ENCODE data around the gene SRGAP3.

Gene SRGAP3

GRCh38 chr3:9047452-9048346, 201.7 kb downstream of the SRGAP3 start:
- Histone ChIP-seq H3K27me3 (ENCODE audit: control insufficient read depth, insufficient read depth, low read length) (no peaks in the 10 kb centered on the region), H3K4me3 (ENCODE audit: low read length) (no peak overlapping the region), H3K36me3 (ENCODE audit: control insufficient read depth, insufficient read depth, low read length) (no peaks in the 10 kb centered on the region), H3K9ac (ENCODE audit: low read length) (no peak overlapping the region), H3K4me1 (ENCODE audit: control insufficient read depth, insufficient read depth, low read length) (no peaks in the 10 kb centered on the region), H3K27ac (ENCODE audit: low read depth, low read length) (no peak overlapping the region)

GRCh38 chr3:9045371-9045770, 204.1 kb downstream of the SRGAP3 start:
- H3K36me3 ChIP-seq (ENCODE audit: control insufficient read depth, insufficient read depth, low read length) = no peaks in the 10 kb centered on the region
- H3K27me3 ChIP-seq (ENCODE audit: control insufficient read depth, insufficient read depth, low read length) = no peaks in the 10 kb centered on the region
- no peak overlapping the region for H3K9ac ChIP-seq (ENCODE audit: low read length)
- no peaks in the 10 kb centered on the region for H3K4me1 ChIP-seq (ENCODE audit: control insufficient read depth, insufficient read depth, low read length)
- no peak overlapping the region for H3K27ac ChIP-seq (ENCODE audit: low read depth, low read length)
- H3K4me3 ChIP-seq (ENCODE audit: low read length) = no peak overlapping the region

- Histone ChIP-seq H3K4me1 (ENCODE audit: control insufficient read depth, insufficient read depth, low read length) (no peaks in the 10 kb centered on the region), H3K4me3 (ENCODE audit: low read length) (no peak overlapping the region), H3K9ac (ENCODE audit: low read length) (no peak overlapping the region), H3K27ac (ENCODE audit: low read depth, low read length) (no peak overlapping the region), H3K27me3 (ENCODE audit: control insufficient read depth, insufficient read depth, low read length) (no peaks in the 10 kb centered on the region), H3K36me3 (ENCODE audit: control insufficient read depth, insufficient read depth, low read length) (no peaks in the 10 kb centered on the region)
These were observed 206.4 kb downstream of the SRGAP3 start for GRCh38 chr3:9043063-9043462.

GRCh38 chr3:9041626-9042025, 207.8 kb downstream of the SRGAP3 start:
- Histone ChIP-seq H3K36me3 (ENCODE audit: control insufficient read depth, insufficient read depth, low read length) (no peaks in the 10 kb centered on the region), H3K4me3 (ENCODE audit: low read length) (no peak overlapping the region), H3K9ac (ENCODE audit: low read length) (no peak overlapping the region), H3K27me3 (ENCODE audit: control insufficient read depth, insufficient read depth, low read length) (no peaks in the 10 kb centered on the region), H3K27ac (ENCODE audit: low read depth, low read length) (no peak overlapping the region), H3K4me1 (ENCODE audit: control insufficient read depth, insufficient read depth, low read length) (peaks cover 8% of the 10 kb centered on the region)

- Histone ChIP-seq H3K9ac (ENCODE audit: low read length) (no peak overlapping the region), H3K27ac (ENCODE audit: low read depth, low read length) (no peak overlapping the region), H3K4me3 (ENCODE audit: low read length) (no peak overlapping the region), H3K27me3 (ENCODE audit: control insufficient read depth, insufficient read depth, low read length) (no peaks in the 10 kb centered on the region), H3K4me1 (ENCODE audit: control insufficient read depth, insufficient read depth, low read length) (peaks cover 14% of the 10 kb centered on the region), H3K36me3 (ENCODE audit: control insufficient read depth, insufficient read depth, low read length) (no peaks in the 10 kb centered on the region)
These were observed 208.4 kb downstream of the SRGAP3 start for GRCh38 chr3:9040996-9041395.

GRCh38 chr3:9037144-9037711, 212.2 kb downstream of the SRGAP3 start:
- peak overlapping the region; percentile 50 for H3K27ac ChIP-seq (ENCODE audit: low read depth, low read length)
- H3K36me3 ChIP-seq (ENCODE audit: control insufficient read depth, insufficient read depth, low read length) = no peaks in the 10 kb centered on the region
- no peak overlapping the region for H3K4me3 ChIP-seq (ENCODE audit: low read length)
- no peaks in the 10 kb centered on the region for H3K27me3 ChIP-seq (ENCODE audit: control insufficient read depth, insufficient read depth, low read length)
- H3K4me1 ChIP-seq (ENCODE audit: control insufficient read depth, insufficient read depth, low read length) = peaks cover 15% of the 10 kb centered on the region
- H3K9ac ChIP-seq (ENCODE audit: low read length) = no peak overlapping the region

GRCh38 chr3:9036404-9037131, 212.9 kb downstream of the SRGAP3 start:
- Histone ChIP-seq H3K4me3 (ENCODE audit: low read length) (no peak overlapping the region), H3K9ac (ENCODE audit: low read length) (no peak overlapping the region), H3K27ac (ENCODE audit: low read depth, low read length) (peak overlapping the region; percentile 35), H3K27me3 (ENCODE audit: control insufficient read depth, insufficient read depth, low read length) (no peaks in the 10 kb centered on the region), H3K36me3 (ENCODE audit: control insufficient read depth, insufficient read depth, low read length) (no peaks in the 10 kb centered on the region), H3K4me1 (ENCODE audit: control insufficient read depth, insufficient read depth, low read length) (peaks cover 15% of the 10 kb centered on the region)

GRCh38 chr3:9035961-9036360, 213.5 kb downstream of the SRGAP3 start:
- peak overlapping the region; percentile 35 for H3K27ac ChIP-seq (ENCODE audit: low read depth, low read length)
- no peak overlapping the region for H3K4me3 ChIP-seq (ENCODE audit: low read length)
- H3K27me3 ChIP-seq (ENCODE audit: control insufficient read depth, insufficient read depth, low read length) = no peaks in the 10 kb centered on the region
- no peaks in the 10 kb centered on the region for H3K36me3 ChIP-seq (ENCODE audit: control insufficient read depth, insufficient read depth, low read length)
- H3K9ac ChIP-seq (ENCODE audit: low read length) = no peak overlapping the region
- H3K4me1 ChIP-seq (ENCODE audit: control insufficient read depth, insufficient read depth, low read length) = peaks cover 15% of the 10 kb centered on the region

GRCh38 chr3:9035473-9035872, 214.0 kb downstream of the SRGAP3 start:
- no peak overlapping the region for H3K27ac ChIP-seq (ENCODE audit: low read depth, low read length)

GRCh38 chr3:9033867-9034266, 215.6 kb downstream of the SRGAP3 start:
- H3K27me3 ChIP-seq (ENCODE audit: control insufficient read depth, insufficient read depth, low read length) = no peaks in the 10 kb centered on the region
- peaks cover 15% of the 10 kb centered on the region for H3K4me1 ChIP-seq (ENCODE audit: control insufficient read depth, insufficient read depth, low read length)
- no peak overlapping the region for H3K9ac ChIP-seq (ENCODE audit: low read length)
- H3K27ac ChIP-seq (ENCODE audit: low read depth, low read length) = no peak overlapping the region
- H3K4me3 ChIP-seq (ENCODE audit: low read length) = no peak overlapping the region
- no peaks in the 10 kb centered on the region for H3K36me3 ChIP-seq (ENCODE audit: control insufficient read depth, insufficient read depth, low read length)

More at GRCh38 chr3:9035473-9035872, 214.0 kb downstream of the SRGAP3 start:
- no peak overlapping the region for H3K9ac ChIP-seq (ENCODE audit: low read length)
- no peaks in the 10 kb centered on the region for H3K36me3 ChIP-seq (ENCODE audit: control insufficient read depth, insufficient read depth, low read length)
- peaks cover 15% of the 10 kb centered on the region for H3K4me1 ChIP-seq (ENCODE audit: control insufficient read depth, insufficient read depth, low read length)
- no peaks in the 10 kb centered on the region for H3K27me3 ChIP-seq (ENCODE audit: control insufficient read depth, insufficient read depth, low read length)
- no peak overlapping the region for H3K4me3 ChIP-seq (ENCODE audit: low read length)

GRCh38 chr3:9032231-9032777, 217.1 kb downstream of the SRGAP3 start:
- H3K27me3 ChIP-seq (ENCODE audit: control insufficient read depth, insufficient read depth, low read length) = no peaks in the 10 kb centered on the region

GRCh38 chr3:9030034-9030433, 219.4 kb downstream of the SRGAP3 start:
- H3K36me3 ChIP-seq (ENCODE audit: control insufficient read depth, insufficient read depth, low read length) = no peaks in the 10 kb centered on the region

More at GRCh38 chr3:9032231-9032777, 217.1 kb downstream of the SRGAP3 start:
- Histone ChIP-seq H3K4me1 (ENCODE audit: control insufficient read depth, insufficient read depth, low read length) (peaks cover 24% of the 10 kb centered on the region), H3K9ac (ENCODE audit: low read length) (no peak overlapping the region), H3K4me3 (ENCODE audit: low read length) (no peak overlapping the region), H3K36me3 (ENCODE audit: control insufficient read depth, insufficient read depth, low read length) (no peaks in the 10 kb centered on the region), H3K27ac (ENCODE audit: low read depth, low read length) (no peak overlapping the region)

More at GRCh38 chr3:9030034-9030433, 219.4 kb downstream of the SRGAP3 start:
- Histone ChIP-seq H3K4me1 (ENCODE audit: control insufficient read depth, insufficient read depth, low read length) (peaks cover 11% of the 10 kb centered on the region), H3K9ac (ENCODE audit: low read length) (no peak overlapping the region), H3K27me3 (ENCODE audit: control insufficient read depth, insufficient read depth, low read length) (no peaks in the 10 kb centered on the region), H3K4me3 (ENCODE audit: low read length) (no peak overlapping the region), H3K27ac (ENCODE audit: low read depth, low read length) (no peak overlapping the region)
